Measurements from ENCODE around the gene NR2F2.
"Not testable (repeated sequence)": the region's sequence is repeated elsewhere in the genome, so short reads cannot be mapped to it uniquely, and the experiment has no call there.

Gene NR2F2

GRCh38 chr15:96369825-96370621, 39.5 kb downstream of the NR2F2 start:
- no peak for DNase-seq

GRCh38 chr15:96372554-96372953, 42.1 kb downstream of the NR2F2 start:
- DNase-seq: no peak

- DNase-seq: no peak
Observed at GRCh38 chr15:96374499-96374898, 44.0 kb downstream of the NR2F2 start.

DNA sequence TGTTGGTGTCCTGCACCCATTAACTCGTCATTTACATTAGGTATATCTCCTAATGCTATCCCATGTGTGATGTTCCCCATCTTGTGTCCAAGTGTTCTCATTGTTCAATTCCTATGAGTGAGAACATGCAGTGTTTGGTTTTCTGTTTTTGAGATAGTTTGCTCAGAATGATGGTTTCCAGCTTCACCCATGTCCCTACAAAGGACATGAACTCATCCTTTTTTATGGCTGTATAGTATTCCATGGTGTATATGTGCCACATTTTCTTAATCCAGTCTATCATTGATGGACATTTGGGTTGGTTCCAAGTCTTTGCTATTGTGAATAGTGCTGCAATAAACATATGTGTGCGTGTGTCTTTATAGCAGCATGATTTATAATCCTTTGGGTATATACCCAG, 49.1 kb downstream of the NR2F2 start:
- not testable (repeated sequence) for DNase-seq

DNA sequence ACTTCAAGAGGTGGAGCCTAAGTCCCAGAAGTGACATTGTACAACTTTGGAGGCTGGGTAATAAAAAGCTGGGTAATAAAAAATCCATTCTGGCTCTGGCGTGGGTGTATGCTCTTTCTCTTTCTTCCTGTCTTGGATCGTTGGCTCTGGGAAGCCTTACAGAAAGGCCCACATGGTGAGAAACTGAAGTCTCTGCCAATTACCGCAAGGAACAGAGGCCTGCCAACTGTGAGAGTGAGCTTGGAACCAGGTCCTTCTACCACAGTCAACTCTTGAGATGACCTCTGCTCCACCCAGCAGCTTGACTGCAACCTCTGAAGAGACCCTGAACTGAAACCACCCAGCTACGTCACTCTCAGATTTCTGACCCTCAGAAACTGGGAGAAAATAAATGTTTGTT, 51.0 kb downstream of the NR2F2 start:
- no peak for DNase-seq

DNA sequence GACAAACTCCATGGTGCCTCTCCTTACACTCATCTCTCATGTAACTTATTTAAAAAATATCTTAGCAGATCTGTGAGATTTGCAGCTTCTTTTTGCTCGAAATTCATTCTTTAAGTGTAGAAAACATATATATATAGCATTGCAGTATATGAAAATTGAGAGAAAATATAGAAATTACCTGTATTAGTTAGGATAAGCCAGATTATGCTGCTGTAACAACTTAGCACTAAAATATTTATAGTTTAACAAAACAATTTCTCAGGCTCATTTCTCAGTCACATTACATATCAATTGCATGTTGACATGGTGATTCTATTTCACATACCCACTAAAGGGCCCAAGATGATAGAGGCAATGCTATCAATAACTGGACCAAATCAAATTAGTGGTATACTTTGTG, 54.7 kb downstream of the NR2F2 start:
- DNase-seq: no peak

GRCh38 chr15:96388673-96389072, 58.2 kb downstream of the NR2F2 start:
- DNase-seq: no peak

All from suppressor macrophage treated with lipopolysaccharide for 4 hours (primary cell).